Midbrain (tissue), 1 donor: ENCODE data around the gene HSBP1.

Experiments
- DNase-seq: peaks from one replicate; lab custom pipeline; 2025; lab: John Stamatoyannopoulos, UW

HSBP1 gene

GRCh38 chr16:83839561-83839960, 31.8 kb downstream of the HSBP1 start:
- DNase-seq: no peak

- no peak for DNase-seq
Observed at GRCh38 chr16:83840060-83840617, 32.4 kb downstream of the HSBP1 start.

GRCh38 chr16:83842291-83842690, 34.5 kb downstream of the HSBP1 start:
- DNase-seq: no peak

- no peak for DNase-seq
Observed at GRCh38 chr16:83842756-83843507, 35.2 kb downstream of the HSBP1 start.

GRCh38 chr16:83843657-83844056, 35.9 kb downstream of the HSBP1 start:
- no peak for DNase-seq

- DNase-seq: no peak
Observed at GRCh38 chr16:83845263-83845662, 37.5 kb downstream of the HSBP1 start.

- DNase-seq: no peak
Observed at GRCh38 chr16:83847371-83848225, 39.8 kb downstream of the HSBP1 start.

- DNase-seq: no peak
Observed at GRCh38 chr16:83849421-83849820, 41.6 kb downstream of the HSBP1 start.

GRCh38 chr16:83850947-83851346, 43.2 kb downstream of the HSBP1 start:
- DNase-seq: no peak

GRCh38 chr16:83851473-83851872, 43.7 kb downstream of the HSBP1 start:
- no peak for DNase-seq

- DNase-seq: no peak
Observed at GRCh38 chr16:83852774-83853173, 45.0 kb downstream of the HSBP1 start.

GRCh38 chr16:83853834-83854233, 46.1 kb downstream of the HSBP1 start:
- no peak for DNase-seq

GRCh38 chr16:83854420-83854819, 46.6 kb downstream of the HSBP1 start:
- DNase-seq: no peak

- no peak for DNase-seq
Observed at GRCh38 chr16:83856792-83857191, 49.0 kb downstream of the HSBP1 start.

GRCh38 chr16:83859265-83859664, 51.5 kb downstream of the HSBP1 start:
- DNase-seq: no peak

- DNase-seq: no peak
Observed at GRCh38 chr16:83862661-83863060, 54.9 kb downstream of the HSBP1 start.

- no peak for DNase-seq
Observed at GRCh38 chr16:83863682-83864081, 55.9 kb downstream of the HSBP1 start.
